Endothelial cell of umbilical vein (primary cell): ENCODE measurements around the gene EEIG1. TPM values are rescaled to one million over a fixed set of nuclear protein-coding genes. Genes with fewer than 3 reads are reported as not detected.

Experiments used
- BruUV-seq: library from RNA; stranded (reverse); fragments of 400-500 nt; replicated peaks from 2 replicates; lab custom pipeline; 2021; lab: Mats Ljungman, UMichigan
- CTCF ChIA-PET: fragments of 300-600, 350-600 bp; sonication (Branson Sonifier 250); formaldehyde crosslinking; loops from one replicate; lab custom pipeline; 2021; ENCODE audit warnings: antibody characterized with exemption, inconsistent platforms; lab: Charles Lee
- POLR2A ChIA-PET: fragments of 300-600, 350-600 bp; sonication (Branson Sonifier 250); formaldehyde crosslinking; loops from one replicate; lab custom pipeline; 2021; ENCODE audit warnings: antibody characterized with exemption, inconsistent platforms; lab: Charles Lee
- DNase-seq: peaks from one replicate; pipeline ENCODE4 v3.0.0-alpha.2; 2011; ENCODE audit warnings: low read depth, low spot score
- FAIRE-seq: peaks from 2 replicates; lab custom pipeline; 2011; peaks lifted over from hg19 to GRCh38; lab: Jason Lieb, UNC
- H2AFZ ChIP-seq: 2 replicates; pipeline ENCODE4 v1.6.0; 2012; ENCODE audit warnings: low read depth, low read length, control low read depth, inconsistent platforms
- H3K27ac ChIP-seq: 2 replicates; pipeline ENCODE4 v1.5.1; 2011; ENCODE audit warnings: low read depth, mild to moderate bottlenecking, control low read depth, low read length, moderate library complexity; ENCODE audit not compliant: insufficient read depth
- H3K27me3 ChIP-seq, 2 experiments: 2 replicates each; pipeline versions ENCODE4 v1.6.0 to v1.6.1; 2011; ENCODE audit warnings: low read length in 2 of 2, mixed read lengths in 1 of 2; ENCODE audit not compliant: control insufficient read depth in 2 of 2, insufficient read depth in 2 of 2
- H3K36me3 ChIP-seq, 2 experiments: 2 replicates in 1 of 2; 3 replicates in 1 of 2; pipeline ENCODE4 v1.5.1; 2011; ENCODE audit warnings: low read length in 2 of 2, mild to moderate bottlenecking in 1 of 2, moderate library complexity in 1 of 2; ENCODE audit not compliant: control insufficient read depth in 2 of 2, insufficient read depth in 2 of 2; ENCODE audit errors: extremely low read depth in 1 of 2
- H3K4me1 ChIP-seq: 3 replicates; pipeline ENCODE4 v1.5.1; 2011; ENCODE audit warnings: mild to moderate bottlenecking, low read length; ENCODE audit not compliant: control insufficient read depth, insufficient read depth; ENCODE audit errors: extremely low read depth
- H3K4me2 ChIP-seq: 2 replicates; pipeline ENCODE4 v1.6.1; 2011; ENCODE audit warnings: low read length, control low read depth, mixed read lengths; ENCODE audit not compliant: insufficient read depth
- H3K4me3 ChIP-seq, 3 experiments: fragments of 200-600 bp in 1 of 3; sonication (generic), shearing (Covaris generic) in 1 of 3; replicated peaks in 1 of 3; 2 replicates each; pipeline ENCODE4 v1.5.1; 2011 to 2016; ENCODE audit warnings: control low read depth in 3 of 3, low read length in 3 of 3, mild to moderate bottlenecking in 2 of 3, inconsistent platforms in 1 of 3, low read depth in 1 of 3, moderate library complexity in 1 of 3; ENCODE audit not compliant: insufficient read depth in 1 of 3
- H3K79me2 ChIP-seq: 2 replicates; pipeline ENCODE4 v1.6.0; 2012; ENCODE audit warnings: low read length, inconsistent platforms; ENCODE audit not compliant: control insufficient read depth, insufficient read depth
- H3K9ac ChIP-seq: replicated peaks from 2 replicates; pipeline ENCODE3; 2011; ENCODE audit warnings: low read length, control low read depth; ENCODE audit not compliant: insufficient read depth; ENCODE audit errors: extremely low read depth
- H3K9me1 ChIP-seq: replicated peaks from 3 replicates; pipeline ENCODE4 v1.6.0; 2011; ENCODE audit warnings: mild to moderate bottlenecking, low read length; ENCODE audit not compliant: control insufficient read depth, insufficient read depth; ENCODE audit errors: extremely low read depth
- H3K9me3 ChIP-seq: replicated peaks from 2 replicates; pipeline ENCODE4 v1.5.1; 2012; ENCODE audit warnings: low read length, inconsistent platforms; ENCODE audit not compliant: control insufficient read depth, insufficient read depth
- H4K20me1 ChIP-seq: replicated peaks from 2 replicates; pipeline ENCODE3; 2011; ENCODE audit warnings: mild to moderate bottlenecking, low read length; ENCODE audit not compliant: control insufficient read depth, insufficient read depth; ENCODE audit errors: extremely low read depth
- CTCF ChIP-seq, 2 donors: IDR thresholded peaks; 1 replicate in 1 of 2; 2 replicates in 1 of 2; pipeline ENCODE4 v1.5.1; 2011; ENCODE audit warnings: low read length in 2 of 2, mild to moderate bottlenecking in 2 of 2, moderate library complexity in 2 of 2, control low read depth in 1 of 2, inconsistent platforms in 1 of 2, low read depth in 1 of 2; ENCODE audit not compliant: insufficient read depth in 1 of 2; ENCODE audit errors: extremely low read depth in 1 of 2
- EZH2 ChIP-seq: IDR thresholded peaks from 2 replicates; pipeline ENCODE4 v1.6.1; 2012; ENCODE audit warnings: borderline replicate concordance, low read depth, mild to moderate bottlenecking, moderate library complexity, low read length, inconsistent platforms; ENCODE audit not compliant: severe bottlenecking
- GATA2 ChIP-seq: IDR thresholded peaks from 2 replicates; pipeline ENCODE4 v1.7.0; 2011; ENCODE audit warnings: low read depth, mild to moderate bottlenecking, moderate library complexity, mixed read lengths, low read length; ENCODE audit not compliant: insufficient read length, insufficient read depth
- JUN ChIP-seq: IDR thresholded peaks from 2 replicates; pipeline ENCODE4 v1.6.1; 2011; ENCODE audit warnings: borderline replicate concordance, low read depth; ENCODE audit not compliant: insufficient read length, insufficient read depth
- MAX ChIP-seq: IDR thresholded peaks from 2 replicates; pipeline ENCODE4 v1.6.1; 2011; ENCODE audit not compliant: insufficient read depth, insufficient read length
- MYC ChIP-seq: IDR thresholded peaks from one replicate; pipeline ENCODE4 v1.6.1; 2011; ENCODE audit warnings: mild to moderate bottlenecking, low read depth, low read length
- POLR2A ChIP-seq: IDR thresholded peaks from 2 replicates; pipeline ENCODE4 v1.6.1; 2012; ENCODE audit warnings: low read depth, mild to moderate bottlenecking, control low read depth, low read length
- dilution Hi-C: fragments of 300-500 bp; cut with MboI; formaldehyde crosslinking; loops from one replicate; pipeline ENCODE4 v1.15.0; 2019; ENCODE audit warnings: low sequenced_read_pairs; ENCODE audit not compliant: extremely low pct_ligation_motif_present
- intact Hi-C: fragments of 100-400 bp; cut with micrococcal nuclease; formaldehyde crosslinking; loops from one replicate; pipeline ENCODE4 v1.10.0; 2022
- polyA plus RNA-seq, 4 experiments: library from polyadenylated mRNA; depleted of rRNA in 3 of 4; stranded (reverse) in 3 of 4; unstranded in 1 of 4; fragments of >200 nt; gene quantifications; 2 replicates each; pipeline versions ENCODE4 v1.2.1 to v1.2.3, GENCODE V29; 2011 to 2012; ENCODE audit warnings: missing spikeins in 1 of 4
- total RNA-seq: library from RNA; stranded (reverse); gene quantifications from 2 replicates; pipeline ENCODE4 v1.2.3, GENCODE V29; 2021

The EEIG1 gene
- total and polyA plus RNA-seq, 2 donors (not counting 3 experiments of a cell fraction or from before 2014, with no cell fraction given) = 8.4 to 19.0 TPM

GRCh38 chr9:127942216-127943010 is 38.4 kb downstream of the EEIG1 start:
- Histone ChIP-seq H3K4me1 (peaks cover 6% of the 10 kb centered on the region), H3K27ac (no peak overlapping the region), H3K36me3 (peaks cover 0 to 5% of the 10 kb centered on the region in 2 experiments), H3K9ac (no peak overlapping the region), H3K27me3 (no peaks in the 10 kb centered on the region), H3K9me1 (no peaks in the 10 kb centered on the region), H3K4me3 (no peak overlapping the region), H3K9me3 (no peaks in the 10 kb centered on the region), H4K20me1 (no peaks in the 10 kb centered on the region), H3K79me2 (peaks cover 1% of the 10 kb centered on the region), H2AFZ (no peak overlapping the region), H3K4me2 (no peak overlapping the region)
- TF ChIP-seq CTCF (IDR thresholded peaks at IDR 0.05; ENCODE audit: extremely low read depth in 1 of 2, insufficient read depth in 1 of 2, low read depth in 1 of 2, low read length in 2 of 2) = peak; percentile 88
- no peak for TF ChIP-seq EZH2
- intact Hi-C loops (loop anchor here (1.0 to 2.0 kb wide), 6 partner anchors 38 to 175 kb away; partner anchors contain the start of gene EEIG1), dilution Hi-C loops (no loop called here)
- BruUV-seq = no TSS peak
- ChIA-PET CTCF (interaction anchor here (0.6 to 6.5 kb wide), 37 partner anchors 9 to 311 kb away, joined by 3 to 203 read pairs (median 6); partner anchors contain the start of genes EEIG1, NAIF1, PIP5KL1 and SLC25A25), POLR2A (interaction anchor here (0.7 kb wide), 1 partner anchor 10 kb away, joined by 3 read pairs; no protein-coding TSS in a partner anchor)
- DNase-seq (peak; percentile 58), FAIRE-seq (peak; percentile 64)

- no peaks in the 10 kb centered on the region for H3K9me3 ChIP-seq
- H3K4me1 ChIP-seq = peaks cover 9% of the 10 kb centered on the region
- dilution Hi-C loops (no loop called here), intact Hi-C loops (loop anchor here (2.0 kb wide), 3 partner anchors 39 to 85 kb away; partner anchors contain the start of gene EEIG1)
- no peaks in the 10 kb centered on the region for H4K20me1 ChIP-seq
- H3K9ac ChIP-seq = no peak overlapping the region
- H3K4me2 ChIP-seq = no peak overlapping the region
- DNase-seq (no peak), FAIRE-seq (no peak)
- no peak overlapping the region for H2AFZ ChIP-seq
- H3K27me3 ChIP-seq = no peaks in the 10 kb centered on the region
- H3K9me1 ChIP-seq = no peaks in the 10 kb centered on the region
- CTCF ChIA-PET = interaction anchor here (1.0 to 6.5 kb wide), 11 partner anchors 10 to 176 kb away, joined by 3 to 203 read pairs (median 10); partner anchors contain the start of genes EEIG1 and PIP5KL1
- H3K36me3 ChIP-seq = peaks cover 0 to 5% of the 10 kb centered on the region in 2 experiments
- POLR2A ChIA-PET = interaction anchor here (0.7 kb wide), 1 partner anchor 11 kb away, joined by 3 read pairs; no protein-coding TSS in a partner anchor
- H3K27ac ChIP-seq = no peak overlapping the region
- no peak overlapping the region for H3K4me3 ChIP-seq
- H3K79me2 ChIP-seq = peaks cover 6% of the 10 kb centered on the region
- no peak for TF ChIP-seq EZH2
- TF ChIP-seq GATA2 = no peak
- TF ChIP-seq JUN = no peak
- TF ChIP-seq POLR2A = no peak
- TF ChIP-seq CTCF (IDR thresholded peaks at IDR 0.05; ENCODE audit: extremely low read depth in 1 of 2, insufficient read depth in 1 of 2, low read depth in 1 of 2, low read length in 2 of 2) = no peak
- TF ChIP-seq MAX = no peak
- no peak for TF ChIP-seq MYC
- no TSS peak for BruUV-seq
Measured at GRCh38 chr9:127941961-127942215, 38.9 kb downstream of the EEIG1 start.
